COR-L47 (cell line): ENCODE measurements around the gene TOE1.
"Not testable (repeated sequence)": the region's sequence is repeated elsewhere in the genome, so short reads cannot be mapped to it uniquely, and the experiment has no call there.

Experiments used
- DNase-seq: peaks from one replicate; lab custom pipeline; 2025; lab: John Stamatoyannopoulos, UW

The TOE1 gene

DNA sequence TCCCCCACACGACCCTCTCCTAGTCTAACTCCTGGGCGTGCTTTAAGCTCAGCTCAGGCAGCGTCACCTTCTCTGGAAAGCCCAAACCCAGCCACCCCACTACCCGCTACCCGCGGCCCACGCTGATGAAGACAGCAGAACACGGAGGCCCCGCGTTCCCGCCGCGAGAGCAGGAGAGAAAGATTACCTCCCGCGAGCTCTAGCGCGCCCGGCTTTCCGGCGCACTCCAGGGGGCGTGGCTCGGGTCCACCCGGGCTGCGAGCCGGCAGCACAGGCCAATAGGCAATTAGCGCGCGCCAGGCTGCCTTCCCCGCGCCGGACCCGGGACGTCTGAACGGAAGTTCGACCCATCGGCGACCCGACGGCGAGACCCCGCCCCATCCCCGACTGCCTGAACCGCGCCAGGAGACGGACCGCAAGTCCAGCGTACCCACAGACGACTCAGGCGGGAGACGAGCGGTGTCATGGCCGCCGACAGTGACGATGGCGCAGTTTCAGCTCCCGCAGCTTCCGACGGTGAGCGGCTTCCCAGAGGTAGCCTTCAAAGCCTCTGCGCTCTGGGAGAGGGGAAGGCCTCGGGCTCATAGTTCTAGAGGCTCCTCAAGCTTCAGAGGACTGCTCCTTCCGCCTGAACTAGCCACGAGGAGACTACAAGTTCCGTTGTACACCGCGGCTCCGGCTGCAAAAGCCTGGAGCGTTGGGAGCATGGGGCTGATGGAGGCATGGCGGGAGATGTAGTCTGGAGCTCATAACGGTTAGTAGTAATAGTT is at the start of gene TOE1, which contains the start of gene MUTYH:
TOE1 (plus strand) TSS at position 382 of the 770 bp plus-strand sequence; CDS start at position 465, 83 bp downstream.
MUTYH (minus strand) TSS at position 652 of the 770 bp plus-strand sequence. CDS start 5,935 bp downstream, outside the sequence.
- peak; percentile 86 for DNase-seq

DNA sequence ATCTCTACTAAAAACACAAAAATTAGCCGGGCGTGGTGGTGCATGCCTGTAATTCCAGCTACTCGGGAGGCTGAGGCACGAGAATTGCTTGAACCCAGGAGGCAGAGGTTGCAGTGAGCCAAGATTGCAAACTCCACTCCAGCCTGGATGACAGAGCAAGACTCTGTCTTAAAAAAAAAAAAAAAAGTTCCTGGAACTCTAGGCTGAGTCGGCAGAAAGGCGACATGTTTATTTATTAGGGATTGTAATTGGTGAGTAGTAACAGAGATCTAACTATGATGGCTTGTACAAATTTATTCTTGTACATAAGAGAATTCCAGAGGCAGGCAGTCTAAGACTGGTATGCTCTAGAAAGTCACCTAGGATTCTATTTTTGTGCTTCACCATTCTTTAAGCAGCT is 49.0 kb upstream of the TOE1 start:
- DNase-seq: not testable (repeated sequence)

DNA sequence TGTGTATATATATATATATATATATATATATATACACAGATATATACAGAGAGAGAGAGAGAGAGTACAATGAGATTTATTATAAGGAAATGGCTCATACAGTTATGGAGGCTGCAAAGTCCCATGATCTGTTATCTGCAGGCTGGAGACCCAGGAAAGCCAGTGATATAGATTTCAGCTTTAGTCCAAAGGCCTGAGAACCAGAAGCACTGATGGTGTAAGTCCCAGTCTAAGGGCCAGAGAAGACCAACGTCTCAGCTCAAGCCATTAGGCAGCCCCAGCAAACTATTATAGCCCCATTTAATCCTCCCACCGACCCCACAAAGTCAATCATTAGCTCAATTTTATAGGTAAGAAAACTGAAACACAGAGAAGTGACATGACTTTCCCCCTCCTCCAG is 48.3 kb upstream of the TOE1 start:
- DNase-seq: no peak

DNA sequence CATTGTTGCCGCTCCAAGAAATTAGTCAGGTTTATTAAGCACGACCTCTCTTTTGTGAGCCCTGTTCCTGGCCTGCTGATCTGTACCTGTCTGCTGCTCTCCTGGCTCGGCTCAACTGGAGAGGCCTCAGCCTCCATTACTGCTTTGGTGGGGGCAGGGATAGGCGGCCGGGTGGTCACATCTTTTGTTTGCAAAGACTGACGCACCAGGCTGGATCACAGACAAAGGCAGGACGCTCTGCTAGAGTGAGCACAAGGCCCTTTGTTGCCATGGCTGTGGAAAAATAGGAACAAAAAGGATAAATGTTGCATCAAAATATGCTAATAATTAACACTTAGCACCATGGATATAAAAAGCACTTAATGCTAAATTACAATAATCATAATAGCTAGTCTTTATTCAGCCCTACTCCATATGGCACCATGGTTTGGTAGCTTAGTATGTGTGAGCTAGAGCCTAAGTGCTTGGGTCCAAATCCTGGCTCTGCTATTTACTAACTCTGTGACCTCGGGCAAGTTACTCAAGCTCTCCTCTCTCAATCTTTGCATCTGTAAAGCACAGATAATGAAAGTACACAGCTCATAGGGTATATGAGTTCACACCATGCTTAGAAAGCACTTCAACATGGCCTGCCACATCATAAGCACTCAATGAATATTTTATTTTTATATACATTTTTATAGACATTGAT is 42.2 kb upstream of the TOE1 start:
- no peak for DNase-seq

DNA sequence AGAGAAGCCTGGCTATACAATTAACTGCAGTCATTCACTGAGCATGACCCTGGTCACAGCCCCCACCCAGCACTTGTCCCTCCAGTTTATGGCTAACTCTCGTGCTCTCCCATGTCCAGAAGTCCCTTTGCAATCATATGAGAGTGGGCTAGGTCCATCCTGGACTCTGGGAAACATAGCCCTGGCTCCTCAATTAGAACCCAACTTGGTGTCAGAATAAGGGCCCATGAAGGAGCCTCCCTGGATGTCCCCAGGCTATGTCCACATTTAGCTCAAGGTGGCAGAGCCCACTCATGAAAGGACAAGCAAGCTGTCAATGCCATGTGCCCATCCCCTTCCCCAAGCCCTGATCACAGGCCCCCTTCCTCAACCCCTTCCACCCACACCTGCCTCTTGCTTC is 40.7 kb upstream of the TOE1 start:
- no peak for DNase-seq

DNA sequence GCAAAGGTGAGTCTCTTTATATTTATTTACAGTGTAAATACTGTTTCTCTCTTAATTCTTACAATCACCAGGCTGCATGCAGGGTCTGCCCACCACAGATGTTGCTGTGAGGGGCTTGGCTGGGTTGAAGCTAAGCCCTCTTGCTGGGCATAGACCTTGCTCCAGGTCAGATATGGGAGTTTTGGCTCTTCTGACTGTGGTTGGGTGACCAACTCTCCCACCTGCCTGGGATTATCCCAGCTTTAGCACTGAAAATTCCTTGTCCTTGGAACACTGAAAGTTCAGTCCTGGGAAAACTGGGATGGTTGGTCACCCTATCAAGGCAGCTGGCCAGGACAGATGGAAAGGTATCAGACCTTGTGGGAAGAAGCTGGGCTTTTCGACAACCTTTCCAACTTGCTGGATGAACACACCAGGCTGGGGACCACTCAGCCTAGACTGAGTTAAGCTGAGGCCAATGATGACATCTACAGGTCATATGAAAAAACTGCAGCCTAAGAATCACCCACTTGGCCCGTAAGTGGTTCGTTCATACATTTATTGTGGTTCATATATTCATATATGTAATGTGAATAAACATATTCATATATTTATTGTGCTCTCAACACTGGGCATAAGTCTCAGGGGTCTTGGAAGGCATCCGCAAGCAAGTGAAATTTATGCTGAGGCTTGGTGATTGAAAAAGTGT is 39.8 kb upstream of the TOE1 start:
- peak; percentile 38 for DNase-seq

DNA sequence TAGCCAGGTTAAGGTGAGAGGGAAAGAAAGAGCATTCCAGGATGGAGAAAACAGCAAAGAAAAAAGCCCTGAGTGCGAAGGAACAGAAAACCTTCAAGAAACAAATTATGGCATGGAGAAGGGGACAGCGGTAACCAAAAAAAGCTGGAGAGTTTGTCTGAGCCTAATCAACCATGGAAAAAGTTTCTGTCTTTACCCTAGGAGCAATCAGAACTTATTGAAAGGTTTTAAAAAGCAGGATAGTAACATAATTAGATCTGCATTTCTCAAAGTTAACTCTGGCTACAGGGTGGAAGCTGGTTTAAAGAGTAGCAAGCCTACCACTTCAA is 39.3 kb upstream of the TOE1 start:
- no peak for DNase-seq

DNA sequence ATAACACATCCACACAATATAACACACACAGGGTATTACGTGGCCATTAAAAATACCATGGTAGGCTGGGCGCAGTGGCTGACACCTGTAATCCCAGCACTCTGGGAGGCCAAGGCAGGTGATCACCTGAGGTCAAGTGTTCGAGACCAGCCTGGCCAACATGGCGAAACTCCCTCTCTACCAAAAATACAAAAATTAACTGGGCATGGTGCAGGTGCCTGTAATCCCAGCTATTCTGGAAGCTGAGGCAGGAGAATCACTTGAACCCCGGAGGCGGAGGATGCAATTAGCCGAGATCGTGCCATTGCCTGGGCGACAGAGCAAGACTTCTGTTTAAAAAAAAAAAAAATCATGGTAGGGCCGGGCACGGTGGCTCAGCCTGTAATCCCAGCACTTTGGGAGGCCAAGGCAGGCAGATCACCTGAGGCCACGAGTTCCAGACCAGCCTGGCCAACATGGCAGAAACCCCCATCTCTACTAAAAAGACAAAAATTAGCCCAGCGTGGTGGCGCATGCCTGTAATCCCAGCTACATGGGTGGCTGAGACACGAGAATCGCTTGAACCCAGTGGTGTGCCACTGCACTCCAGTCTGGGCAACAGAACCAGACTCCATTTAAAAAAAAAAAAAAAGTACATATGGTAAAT is 37.3 kb upstream of the TOE1 start:
- DNase-seq: no peak

DNA sequence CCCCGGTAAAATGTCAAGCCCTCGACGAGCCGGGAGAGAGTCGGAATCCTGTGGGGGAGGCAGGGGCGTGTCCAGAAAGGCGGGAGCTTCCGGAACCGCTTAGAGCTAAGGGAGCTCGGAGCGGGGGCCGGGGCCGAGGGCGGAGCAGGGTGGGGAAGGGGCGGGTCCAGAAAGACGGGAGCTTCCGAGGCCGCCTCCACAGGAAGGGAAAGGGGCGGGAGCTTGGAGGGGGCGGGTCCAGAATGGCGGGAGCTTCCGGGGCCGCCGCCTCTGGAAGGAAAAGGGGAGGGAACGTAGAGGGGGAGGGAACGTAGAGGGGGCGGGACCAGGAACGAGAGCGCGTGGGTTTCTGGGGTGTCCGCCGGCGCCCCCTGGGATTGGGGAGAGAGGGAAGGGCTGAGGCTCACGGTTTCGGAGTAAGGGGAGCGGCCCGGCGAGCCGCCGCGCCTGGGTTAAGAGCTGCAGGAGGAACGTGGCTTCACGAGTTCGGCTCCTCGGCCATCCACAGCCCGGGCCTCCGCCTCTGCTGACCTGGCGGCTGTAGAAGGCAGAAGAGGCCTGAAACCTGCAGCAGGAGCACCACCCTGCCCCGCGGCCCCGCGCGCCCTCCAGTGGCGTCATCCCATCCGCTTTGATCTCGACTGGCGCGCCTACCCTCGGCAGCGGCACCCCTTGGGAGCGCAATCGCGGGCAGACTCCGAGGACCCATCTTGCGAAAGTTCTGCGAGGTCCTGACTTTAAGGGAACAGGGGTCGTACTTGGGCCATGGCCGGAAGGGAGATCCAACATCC is 36.3 kb upstream of the TOE1 start:
- peak; percentile 83 for DNase-seq

DNA sequence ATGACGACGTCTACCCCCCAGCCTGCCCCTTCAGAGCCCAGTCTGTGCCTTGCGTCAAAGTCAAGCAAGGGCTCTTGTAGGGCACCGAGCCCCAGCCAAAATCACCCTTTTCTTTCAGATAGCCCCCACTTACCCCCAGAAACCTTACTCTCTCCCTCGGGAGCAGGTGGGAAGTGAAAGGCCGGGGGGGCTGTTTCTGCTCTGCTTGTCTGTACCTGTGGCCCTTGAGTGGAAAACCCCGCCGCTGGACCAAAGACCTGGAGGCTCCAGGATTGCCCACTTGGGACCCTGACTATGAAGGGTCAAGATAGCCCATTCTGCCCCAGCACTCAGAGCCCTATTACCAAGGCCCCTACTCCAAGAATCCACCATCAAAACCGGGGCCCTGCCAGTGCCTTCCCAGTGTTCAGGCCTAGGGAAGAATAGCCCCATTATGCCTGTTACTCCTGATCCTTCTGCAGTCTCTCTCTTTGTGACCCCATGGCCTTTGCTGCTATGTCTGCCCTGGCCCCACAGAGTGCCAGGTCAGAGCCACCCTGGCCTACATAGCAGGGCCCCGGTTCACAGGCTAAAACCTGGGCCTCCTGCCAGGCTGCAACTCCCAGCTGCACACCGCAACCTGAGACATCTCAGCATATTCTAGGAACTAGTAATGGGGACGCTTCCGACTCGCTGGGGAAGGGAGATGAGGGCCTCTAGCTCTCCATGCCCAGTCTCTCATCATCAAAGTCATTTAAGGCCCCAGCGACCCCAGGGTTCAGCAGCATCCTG is 35.5 kb upstream of the TOE1 start:
- no peak for DNase-seq

DNA sequence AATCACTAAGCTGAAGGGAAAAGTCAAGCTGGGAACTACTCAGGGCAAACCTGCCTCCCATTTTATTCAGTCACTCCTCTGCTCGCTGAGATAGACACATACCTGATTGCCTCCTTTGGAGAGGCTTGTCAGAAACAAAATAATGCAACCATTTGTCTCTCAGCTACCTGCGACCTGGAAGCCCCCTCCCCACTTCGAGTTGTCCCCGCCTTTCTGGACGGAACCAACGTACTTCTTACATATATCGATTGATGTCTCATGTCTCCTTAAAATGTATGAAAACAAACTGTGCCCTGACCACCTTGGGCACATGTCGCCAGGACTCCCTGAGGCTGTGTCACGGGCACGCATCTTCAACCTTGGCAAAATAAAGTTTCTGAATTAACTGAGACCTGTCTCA is 34.7 kb upstream of the TOE1 start:
- DNase-seq: no peak

DNA sequence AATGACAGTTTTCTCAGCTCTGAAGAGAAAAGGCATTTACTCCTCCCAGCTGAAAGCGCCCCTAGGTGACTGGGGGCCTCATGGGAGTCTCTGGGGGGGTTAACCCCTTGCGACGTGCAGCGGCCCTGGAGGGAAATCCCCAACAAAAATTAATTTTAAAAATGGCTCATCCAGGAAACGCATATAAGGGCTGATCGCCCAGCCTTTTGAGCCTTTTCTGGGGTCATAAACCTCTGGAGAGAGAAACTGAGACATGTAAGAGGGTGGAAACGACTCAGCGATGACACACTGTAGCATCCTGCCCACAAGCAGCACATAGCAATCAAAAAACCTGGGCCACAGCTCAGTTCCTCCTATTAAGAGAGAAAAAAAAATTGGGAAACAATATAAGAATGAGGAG is 33.7 kb upstream of the TOE1 start:
- no peak for DNase-seq

DNA sequence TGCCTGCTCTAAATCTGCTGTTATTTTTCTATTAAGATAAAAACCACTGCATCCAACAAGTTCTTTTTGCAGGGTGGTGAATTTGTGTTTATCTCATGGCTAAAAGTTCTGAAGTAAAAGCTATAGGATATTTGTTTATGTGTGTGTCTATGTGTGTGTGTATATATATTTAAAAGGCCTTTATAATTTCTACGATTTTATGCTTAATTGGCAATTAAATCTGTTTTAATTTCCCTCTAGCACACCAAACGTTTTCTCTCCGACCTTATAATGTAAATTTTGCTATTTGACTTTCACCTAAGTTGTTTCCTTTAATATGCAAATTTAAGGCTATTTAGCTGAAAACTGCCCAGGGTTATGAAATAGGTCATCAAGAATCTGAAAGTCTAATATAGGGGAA is 33.1 kb upstream of the TOE1 start:
- DNase-seq: no peak

DNA sequence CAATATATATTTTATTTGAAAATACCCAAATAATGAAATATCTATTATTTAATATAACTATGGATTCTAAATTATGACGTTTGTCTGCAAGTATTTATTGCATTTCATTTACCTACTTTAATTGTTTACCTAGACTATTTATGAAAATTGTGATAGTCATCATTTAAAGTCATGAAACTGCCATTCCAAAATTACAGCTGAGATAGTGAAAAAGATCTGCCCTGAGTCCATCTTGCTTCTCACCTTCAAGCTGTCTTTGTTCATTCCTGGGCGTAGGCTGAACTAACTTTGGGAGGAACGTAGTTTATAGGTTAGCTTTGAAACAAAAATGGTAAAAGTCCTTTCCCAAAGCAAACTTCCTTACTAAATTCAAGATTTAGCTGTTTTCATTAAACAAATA is 25.7 kb upstream of the TOE1 start:
- DNase-seq: no peak

DNA sequence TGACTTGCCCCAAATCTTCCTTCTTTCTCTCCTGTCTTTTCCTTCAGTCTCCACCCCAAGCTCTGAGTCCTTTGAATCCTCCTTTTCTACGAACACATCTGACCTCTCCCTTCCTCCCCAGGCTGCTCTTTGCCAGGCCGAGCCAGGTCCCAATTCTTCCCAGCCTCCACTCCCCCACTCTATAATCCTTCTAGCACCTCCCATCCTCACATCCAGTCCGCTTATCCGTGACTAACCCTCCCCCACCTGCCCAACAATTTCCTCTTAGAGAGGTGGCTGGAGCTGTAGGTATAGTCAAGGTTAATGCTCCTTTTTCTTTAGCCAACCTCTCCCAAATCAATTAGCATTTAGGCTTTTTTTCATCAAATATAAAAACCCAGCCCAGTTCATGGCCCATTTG is 22.8 kb upstream of the TOE1 start:
- no peak for DNase-seq

DNA sequence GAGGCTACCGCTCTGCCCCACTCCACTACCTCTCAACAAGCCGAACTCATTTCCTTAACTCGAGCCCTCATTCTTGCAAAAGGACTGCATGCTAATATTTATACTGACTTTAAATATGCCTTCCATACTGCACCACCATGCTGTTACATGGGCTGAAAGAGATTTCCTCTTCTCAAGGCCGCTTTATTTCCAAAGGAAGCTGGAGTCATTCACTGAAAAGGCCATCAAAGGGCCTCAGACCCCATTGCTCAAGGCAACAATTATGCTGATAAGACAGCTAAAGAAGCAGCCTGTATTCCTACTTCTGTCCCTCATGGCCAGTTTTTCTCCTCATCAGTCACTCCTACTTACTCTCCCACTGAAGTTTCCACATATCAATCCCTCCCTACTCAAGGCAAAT is 20.2 kb upstream of the TOE1 start:
- no peak for DNase-seq

DNA sequence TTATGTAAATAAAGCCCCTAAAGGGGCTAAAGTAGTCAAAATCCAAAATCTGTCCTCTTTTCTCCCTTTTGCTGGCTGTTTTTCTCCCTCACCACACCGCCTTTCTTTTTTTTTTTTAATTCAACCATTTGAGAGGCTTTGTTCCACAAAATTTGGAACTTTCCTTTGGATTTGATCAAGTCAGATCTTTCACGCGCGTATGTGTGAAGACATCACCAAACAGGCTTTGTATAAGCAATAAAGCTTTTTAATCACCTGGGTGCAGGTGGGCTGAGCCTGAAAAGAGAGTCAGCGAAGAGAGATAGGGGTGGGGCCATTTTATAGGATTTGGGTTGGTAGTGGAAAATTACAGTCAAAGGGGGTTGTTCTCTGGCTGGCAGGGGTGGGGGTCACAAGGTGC is 18.5 kb upstream of the TOE1 start:
- no peak for DNase-seq

DNA sequence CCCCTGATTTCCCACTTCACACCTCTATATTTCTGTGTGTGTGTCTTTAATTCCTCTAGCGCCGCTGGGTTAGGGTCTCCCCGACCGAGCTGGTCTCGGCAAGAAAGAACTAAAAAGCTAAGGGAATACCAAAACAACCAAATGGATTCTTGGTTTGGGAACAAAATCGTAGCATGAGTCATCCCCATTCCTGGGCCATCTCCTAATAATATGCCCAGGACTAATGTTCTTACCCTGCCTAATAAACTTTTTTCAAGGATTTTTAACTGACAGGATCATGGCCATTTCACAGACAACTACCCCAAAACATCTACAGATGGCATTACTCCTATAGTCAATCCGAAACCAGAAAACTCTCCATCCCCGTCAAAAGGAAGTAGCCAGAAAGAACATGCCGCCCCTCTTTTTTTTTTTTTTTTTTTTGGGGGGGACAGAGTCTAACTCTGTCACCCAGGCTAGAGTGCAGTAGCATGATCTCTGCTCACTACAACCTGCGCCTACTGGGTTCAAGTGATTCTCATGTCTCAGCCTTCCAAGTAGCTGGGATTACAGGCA is 17.4 kb upstream of the TOE1 start:
- DNase-seq: no peak

DNA sequence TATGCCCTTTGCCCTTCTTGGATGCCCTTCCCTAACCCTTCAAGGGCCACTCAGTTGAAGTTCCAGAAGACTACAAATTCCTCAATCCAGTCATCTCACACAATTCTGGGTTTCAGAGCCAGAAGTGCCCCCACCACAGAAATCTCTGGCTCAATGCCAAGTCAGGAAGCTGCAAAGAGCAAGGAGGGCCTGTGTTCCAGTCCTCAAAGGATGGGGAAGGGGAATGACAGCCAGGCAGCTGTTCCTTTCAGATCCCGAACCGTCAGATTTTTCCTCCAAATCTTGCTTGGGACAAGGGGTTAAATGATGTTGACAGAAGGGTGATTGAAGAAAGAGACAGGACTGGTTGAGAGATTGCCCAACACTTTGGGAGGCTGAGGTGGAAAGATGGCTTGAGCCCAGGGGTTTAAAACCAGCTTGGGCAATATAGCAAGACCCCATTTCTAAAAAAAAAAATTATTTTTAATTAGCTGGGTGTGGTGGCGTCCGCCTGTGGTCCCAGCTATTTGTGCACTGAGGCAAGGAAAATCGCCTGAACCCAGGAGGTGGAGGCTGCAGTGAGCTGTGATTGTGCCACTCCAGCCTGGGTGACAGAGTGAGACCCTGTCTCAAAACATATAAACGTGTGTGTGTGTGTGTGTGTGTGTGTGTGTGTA is 14.0 kb upstream of the TOE1 start:
- no peak for DNase-seq
